Kidney capillary endothelial cell (primary cell): Measurements from ENCODE around the gene HS3ST5.
"Not testable (repeated sequence)": the region's sequence is repeated elsewhere in the genome, so short reads cannot be mapped to it uniquely, and the experiment has no call there.

ENCODE experiments used
- DNase-seq: peaks from one replicate; pipeline ENCODE4 v3.0.0-alpha.2; 2018; ENCODE audit warnings: low spot score

The HS3ST5 gene

DNA sequence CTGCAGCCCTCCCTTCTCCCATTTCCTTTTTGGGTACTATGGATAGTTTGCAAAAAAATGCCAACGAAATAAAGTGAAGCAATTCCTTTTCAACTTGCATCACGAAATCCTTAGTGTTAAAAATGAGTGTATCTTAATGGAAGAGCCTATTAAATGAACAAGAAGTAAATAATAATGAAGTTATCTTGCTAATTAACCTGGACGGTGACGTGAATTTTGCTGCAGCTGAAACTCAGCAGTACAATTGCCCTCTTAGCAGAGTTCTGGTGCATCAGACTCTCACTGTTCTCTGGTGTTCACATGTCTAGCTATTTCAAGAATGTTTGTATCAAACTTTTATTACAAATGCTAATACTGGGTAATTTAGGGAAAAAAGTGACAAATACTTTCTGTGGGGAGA lies 252.2 kb downstream of the HS3ST5 start:
- DNase-seq: no peak

DNA sequence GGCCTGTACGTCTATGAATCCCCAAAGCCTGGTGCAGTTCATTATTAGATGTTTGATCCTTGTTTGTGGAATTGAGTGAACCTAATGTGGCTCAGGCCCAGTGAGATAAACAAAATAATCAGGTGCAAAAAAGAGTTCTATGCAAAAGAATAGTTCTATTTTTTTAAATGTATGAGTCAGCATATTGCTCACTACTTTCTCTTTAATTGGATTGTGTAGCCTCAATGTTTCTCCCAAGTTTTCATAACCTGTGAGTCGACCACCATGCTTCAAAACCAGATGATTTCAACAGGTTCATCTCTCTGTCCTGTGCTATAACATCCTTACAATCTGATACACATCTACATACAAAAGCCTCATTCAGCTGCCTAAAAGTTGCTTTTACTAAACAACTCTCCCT lies 255.3 kb downstream of the HS3ST5 start:
- DNase-seq: no peak

DNA sequence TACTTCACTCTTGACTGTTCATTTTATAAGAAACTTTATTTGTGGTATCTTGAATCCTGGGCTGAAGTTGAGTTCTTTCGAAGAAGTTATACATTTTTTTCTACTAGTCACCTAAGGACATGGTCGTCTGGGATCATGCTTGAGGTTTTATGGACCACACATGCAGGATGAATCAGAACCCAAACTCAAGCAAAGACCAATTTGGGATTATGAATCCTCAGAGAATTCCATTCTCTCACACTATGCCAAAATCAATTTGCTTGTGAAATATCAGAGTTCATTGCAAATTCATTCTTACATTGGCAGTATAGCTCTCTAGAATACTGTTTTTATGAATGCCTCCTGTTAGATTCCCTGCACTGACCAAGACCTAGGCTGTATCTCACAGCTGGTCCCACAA lies 257.6 kb downstream of the HS3ST5 start:
- no peak for DNase-seq

DNA sequence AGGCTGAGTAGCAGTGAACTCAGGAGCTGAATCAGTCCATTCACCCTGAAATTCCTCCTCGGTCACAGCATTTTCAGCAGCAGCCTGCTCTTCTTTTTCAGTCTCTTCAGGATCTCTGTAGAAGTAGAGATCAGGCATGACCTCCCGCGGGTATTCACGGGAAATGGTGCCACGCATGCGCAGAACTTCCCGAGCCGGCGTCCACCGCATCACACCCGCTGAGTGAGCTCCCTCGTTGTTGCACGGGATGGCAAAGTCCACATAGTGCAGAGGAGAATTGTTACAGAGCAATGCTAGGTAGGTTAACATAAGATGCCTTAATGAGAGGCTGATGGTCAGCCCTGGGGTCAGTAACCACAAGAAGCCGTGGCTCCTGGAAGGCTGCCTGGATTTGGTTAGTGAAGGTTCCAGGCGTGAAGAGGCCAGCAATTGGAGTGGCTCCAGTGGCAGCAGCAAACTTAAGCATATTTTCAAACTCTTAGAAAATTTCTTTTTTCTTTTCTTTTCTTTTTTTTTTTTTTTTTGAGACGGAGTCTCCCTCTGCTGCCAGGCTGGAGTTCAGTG lies 258.4 kb downstream of the HS3ST5 start:
- no peak for DNase-seq

DNA sequence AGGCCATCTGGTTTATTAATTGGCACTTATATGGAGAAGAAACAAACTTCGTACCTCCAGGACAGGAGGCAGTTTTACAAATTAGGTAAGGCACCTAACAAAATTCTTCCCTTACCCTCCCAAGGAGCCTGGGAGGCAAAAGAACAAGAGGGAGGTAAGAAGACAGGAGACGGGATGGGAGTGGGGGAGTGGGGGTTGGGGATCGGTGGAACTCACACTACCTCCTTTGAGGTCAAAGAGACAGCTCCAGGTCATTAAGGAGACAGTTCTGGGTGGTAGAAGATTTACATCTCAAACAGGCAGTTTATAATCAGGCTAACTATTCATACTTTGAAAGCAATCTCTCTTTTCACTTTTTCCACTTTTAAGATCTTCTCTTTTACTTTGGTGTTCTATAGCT lies 259.6 kb downstream of the HS3ST5 start:
- no peak for DNase-seq

DNA sequence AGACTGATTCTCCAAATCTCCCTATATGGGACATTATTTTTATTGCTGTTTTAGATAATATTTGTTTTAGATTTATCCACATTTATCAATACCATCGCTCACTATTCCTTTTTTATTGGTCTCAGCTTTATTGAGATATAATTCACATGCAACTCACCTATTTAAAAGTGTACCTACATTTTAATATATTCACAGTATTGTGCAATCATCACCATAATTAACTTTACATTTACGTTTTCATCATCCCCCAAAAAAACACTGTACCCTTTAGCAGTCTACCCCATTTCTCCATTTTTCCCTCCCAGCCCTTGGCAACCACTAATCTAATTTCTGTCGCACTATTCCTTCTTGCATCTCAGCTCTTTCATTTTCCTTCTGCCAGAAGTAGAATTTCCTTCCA lies 261.1 kb downstream of the HS3ST5 start:
- DNase-seq: no peak

DNA sequence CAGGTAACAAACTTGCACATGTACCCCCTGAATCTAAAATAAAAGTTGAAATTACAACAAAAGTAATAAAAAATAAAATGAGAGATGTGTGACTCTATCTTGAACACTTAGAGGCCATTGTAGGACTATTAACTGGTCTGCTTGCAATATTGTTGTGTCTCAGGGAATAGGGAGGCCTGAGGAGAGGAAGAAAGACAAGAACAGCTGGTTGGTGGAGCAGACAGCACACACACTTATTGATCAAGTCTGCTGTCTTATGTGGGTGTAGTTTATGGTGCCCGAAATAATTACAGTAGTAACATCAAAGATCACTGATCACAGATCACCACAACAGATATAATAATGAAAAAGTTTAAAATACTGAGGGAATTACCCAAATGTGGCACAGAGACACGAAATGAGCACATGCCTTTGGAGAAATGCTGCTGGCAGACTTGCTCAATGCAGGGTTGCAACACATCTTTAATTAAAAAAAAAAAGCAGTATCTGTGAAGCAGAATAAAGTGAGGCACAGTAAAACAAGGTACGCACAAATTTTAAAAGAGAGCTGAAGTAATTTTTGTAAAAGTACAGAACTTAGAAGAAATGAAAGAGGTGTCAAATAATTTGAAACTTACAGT lies 261.8 kb downstream of the HS3ST5 start:
- no peak for DNase-seq

DNA sequence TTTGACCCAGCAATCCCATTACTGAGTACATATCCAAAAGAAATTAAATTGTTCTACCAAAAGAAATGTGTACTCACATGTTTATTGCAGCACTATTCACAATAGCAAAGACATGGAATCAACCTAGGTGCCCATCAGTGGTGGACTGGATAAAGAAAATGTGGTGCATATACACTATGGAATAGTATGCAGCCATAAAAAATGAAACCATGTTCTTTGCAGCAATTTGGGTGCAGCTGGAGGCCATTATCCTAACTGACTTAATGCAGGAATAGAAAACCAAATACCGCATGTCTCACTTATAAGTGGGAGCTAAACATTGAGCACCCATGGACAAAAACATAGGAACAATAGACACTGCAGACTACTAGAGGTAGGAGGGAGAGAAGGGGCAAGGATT lies 262.4 kb downstream of the HS3ST5 start:
- not testable (repeated sequence) for DNase-seq

DNA sequence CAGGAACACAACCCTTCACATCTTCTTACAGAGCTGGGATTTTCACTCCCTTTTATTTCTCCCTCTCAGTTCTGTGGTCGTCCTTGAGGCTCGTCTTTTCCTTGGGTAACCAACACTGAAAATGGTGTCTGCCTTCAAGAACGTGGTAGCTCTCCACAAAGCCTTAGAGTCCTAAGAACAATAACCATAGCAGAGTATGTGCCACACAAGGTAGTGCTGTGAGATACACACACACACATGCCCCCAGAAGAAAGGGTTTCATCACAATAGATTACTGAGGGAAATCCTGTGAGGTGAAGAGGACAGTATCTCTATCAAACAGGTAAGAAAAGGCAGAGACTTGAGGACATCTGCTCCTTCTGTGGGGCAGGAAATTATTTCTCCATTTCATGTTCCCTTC lies 267.0 kb downstream of the HS3ST5 start:
- DNase-seq: no peak

DNA sequence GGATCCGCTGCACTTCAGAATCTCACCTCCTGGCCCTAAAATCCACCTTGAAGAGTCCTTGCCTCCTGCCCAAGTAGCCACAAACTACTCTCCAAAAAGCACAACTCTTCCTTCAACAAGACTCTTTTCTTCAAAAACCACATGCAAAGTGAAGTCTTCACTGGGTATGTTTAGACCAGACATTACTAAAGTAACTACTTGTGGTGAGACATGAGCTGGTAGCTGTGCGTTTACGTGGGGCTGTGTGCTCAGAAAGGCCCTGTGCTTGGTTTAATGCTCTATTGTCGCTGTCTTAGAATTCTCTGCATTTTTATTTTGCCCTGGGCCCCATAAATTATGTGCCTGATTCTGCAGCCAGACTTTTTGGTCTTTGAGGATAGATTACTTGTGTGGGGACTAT lies 267.5 kb downstream of the HS3ST5 start:
- DNase-seq: no peak

DNA sequence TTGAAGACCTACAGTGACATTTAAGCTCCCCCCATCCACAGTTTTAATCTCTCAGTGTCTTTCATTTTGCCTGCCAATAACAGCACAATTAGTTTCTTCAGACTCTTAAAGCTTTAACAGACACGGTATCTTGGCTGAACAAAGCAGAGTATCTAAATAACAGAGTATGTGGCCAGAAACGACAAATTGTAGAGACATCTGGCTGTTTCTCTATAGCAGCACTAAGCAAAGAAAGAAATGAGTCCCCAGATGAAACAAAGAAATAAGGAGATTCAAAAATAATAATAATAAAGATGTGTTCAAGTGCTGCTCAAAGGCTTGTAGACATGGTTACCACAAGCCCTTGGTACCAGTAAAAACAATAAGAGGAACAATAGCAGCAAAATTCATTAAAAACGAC lies 274.1 kb downstream of the HS3ST5 start:
- DNase-seq: no peak

DNA sequence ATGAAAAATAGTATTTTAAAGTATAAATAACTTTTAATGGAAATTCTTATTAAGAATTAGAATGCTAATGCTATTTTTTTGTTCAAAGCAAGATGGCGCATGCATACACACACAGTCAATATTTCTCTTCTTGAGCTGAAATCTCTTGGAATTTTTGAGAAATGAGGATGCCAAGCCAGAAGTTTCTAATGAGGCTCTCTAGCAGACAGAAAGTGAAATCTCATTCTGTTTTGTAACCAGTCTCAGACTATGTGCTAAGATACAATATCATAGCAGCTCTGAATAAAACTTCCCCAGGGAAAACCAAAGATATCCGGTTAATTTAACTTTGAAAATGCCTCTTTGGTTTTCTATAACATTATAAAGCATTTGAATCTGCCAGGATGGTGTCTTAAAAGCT lies 274.7 kb downstream of the HS3ST5 start:
- no peak for DNase-seq

DNA sequence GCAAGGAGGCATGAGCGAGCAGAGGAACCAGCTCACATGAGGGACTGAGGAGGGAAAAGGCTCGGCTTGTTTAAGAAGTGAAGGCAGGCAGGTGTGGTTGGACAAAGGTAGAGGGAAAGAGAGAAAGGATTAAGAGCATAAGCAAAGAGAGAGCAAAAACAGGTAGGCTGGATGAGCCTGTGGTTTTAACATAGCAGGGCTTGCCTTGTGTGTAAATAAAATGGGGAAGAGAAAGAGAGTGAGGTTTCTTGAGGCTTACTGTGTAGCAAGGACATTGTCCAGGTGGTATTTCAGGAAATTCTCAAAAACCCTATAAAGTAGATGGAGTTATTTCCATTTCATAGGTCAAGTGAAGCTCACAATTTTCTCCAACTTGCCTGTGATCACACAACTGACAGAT lies 278.0 kb downstream of the HS3ST5 start:
- DNase-seq: no peak

DNA sequence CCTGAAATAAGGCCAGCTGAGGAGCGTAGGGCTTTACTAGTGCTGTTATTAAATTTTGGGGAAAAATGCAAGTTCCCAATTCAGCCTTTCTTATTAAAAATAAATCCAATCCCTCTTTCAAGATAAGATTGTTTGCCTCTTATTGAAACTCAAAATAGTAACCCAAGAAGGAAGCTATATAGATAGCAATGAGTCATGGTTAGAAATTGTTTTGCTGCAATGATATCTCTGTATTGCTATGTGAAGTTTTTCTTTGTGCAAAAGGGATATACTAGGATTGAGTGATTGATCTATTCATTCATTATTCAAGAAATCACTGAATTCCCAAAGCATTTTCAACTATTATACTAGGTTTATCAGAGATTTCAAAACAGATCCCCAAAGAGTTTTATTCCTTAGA lies 278.9 kb downstream of the HS3ST5 start:
- DNase-seq: no peak

DNA sequence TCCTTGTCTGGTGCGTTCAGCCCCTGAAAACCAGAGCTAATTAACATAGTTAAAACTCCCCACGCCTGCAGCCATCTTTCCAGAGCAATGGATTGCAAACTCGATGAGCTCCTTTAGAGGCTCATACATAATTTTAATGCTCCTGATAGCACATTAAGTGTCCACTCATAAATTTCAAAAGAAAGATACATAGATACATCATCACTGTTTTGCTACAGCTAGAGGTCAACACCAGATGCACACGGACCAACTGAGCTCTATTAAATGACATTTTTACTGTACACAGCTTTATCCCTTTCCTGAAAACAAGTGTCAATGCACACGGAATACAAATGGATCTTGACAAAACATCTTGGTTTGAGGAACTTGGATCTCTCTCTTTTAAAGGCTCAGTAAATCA lies 280.6 kb downstream of the HS3ST5 start:
- DNase-seq: no peak

DNA sequence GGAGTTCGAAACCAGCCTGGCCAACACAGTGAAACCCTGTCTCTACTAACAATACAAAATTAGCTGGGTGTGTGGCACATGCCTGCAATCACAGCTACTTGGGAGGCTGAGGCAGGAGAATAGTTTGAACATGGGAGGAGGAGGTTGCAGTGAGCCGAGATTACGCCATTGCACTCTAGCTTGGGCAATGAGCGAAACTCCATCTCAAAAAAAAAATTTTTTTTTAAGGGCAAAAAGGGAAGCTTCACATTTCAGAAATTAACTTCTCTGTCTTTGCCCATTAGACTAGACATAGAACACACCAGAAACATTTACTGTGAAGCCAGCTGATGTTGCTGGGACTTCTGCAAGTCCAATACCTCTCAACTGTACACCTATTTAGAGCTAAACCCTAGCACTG lies 281.1 kb downstream of the HS3ST5 start:
- no peak for DNase-seq

DNA sequence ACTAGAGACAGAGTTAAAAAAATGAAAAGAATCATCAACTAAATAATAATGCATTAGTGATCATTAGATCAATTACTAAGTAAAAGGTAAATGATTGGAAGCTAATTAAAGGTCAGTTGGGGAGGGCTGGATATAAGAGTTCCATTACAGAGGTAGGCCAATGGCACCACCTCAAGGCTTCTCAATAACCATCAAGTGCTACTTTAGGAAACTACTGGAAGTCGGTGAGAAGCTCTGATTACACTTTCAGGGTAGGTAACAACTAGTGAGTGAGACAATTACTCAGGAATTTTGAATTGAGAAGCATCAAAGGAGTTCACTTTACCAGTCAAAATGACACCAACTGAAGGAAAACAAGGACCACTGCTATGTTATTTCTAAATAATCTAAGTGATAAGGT lies 281.7 kb downstream of the HS3ST5 start:
- DNase-seq: no peak

DNA sequence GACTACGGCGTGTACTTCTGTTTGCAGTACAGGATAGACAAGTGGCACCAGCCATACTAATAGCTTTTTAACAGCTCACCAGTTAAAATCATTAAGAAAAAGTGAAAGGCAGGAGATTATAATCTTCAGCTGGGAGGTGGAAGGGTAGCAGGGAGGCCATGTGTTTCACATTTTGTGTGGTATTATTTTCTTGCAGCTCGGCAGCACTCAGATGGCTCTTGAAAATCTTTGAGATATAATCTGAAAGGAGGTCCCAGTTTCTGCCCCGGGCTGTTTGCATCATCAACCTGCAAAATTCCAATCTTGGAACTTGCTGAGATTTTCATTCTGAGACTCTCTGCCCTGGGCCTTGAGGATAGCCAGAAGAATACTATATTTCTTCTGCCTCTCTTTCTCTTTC lies 284.4 kb downstream of the HS3ST5 start:
- DNase-seq: no peak

DNA sequence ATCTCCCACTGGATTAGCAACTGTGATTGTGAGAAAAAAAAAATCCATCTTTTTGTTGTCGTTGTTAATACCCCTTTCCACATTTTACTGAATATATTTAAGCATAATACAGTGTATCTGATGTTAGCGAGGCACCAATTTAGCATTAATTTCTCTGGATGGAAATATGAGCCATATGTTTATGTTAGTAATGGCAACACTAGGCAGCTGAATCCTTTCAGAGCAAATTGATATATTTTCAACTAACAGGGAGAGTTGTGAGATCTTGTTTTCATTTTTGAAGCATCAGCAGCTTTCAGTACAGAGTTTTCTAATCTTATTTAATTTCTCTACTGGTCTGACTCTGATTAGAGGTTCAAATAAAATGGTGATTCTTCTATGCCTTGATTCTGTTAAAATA lies 287.1 kb downstream of the HS3ST5 start:
- DNase-seq: no peak

DNA sequence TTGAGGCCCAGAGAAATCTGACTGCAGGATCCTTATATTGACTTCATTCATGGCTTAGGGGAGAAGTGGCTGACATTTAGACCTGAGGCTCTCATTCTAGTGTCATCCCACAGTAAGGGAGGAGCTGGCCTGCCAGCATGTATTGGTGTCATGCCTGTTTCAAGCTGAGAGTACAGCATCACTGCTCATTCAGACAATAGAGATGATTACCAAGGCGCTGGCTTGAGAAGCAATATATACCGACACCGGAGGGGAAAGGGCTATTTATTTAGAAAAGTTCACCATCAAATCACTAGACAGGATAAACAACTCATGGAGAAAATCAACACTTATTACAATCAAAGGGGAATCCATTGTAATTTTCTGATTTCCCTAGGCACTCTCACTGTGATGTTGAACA lies 287.5 kb downstream of the HS3ST5 start:
- DNase-seq: no peak

DNA sequence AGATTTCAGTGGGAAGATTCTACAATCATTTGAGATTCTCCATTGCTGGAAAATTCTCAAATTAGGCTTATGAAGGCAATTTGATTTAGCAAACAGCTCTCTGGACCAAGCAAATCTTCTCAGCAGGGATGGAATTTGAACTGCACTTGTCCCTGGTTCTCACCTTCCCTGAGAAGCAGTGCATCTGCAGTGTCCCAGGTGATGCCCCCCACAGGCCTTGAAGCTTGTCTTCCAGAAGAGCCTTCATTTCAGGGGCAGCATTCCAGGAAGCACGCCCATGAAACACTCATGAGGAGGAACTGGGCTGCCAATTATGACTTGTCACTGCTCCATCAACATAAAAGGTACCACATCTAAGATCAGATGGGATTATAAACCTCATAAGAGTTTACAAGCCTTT lies 289.0 kb downstream of the HS3ST5 start:
- no peak for DNase-seq

DNA sequence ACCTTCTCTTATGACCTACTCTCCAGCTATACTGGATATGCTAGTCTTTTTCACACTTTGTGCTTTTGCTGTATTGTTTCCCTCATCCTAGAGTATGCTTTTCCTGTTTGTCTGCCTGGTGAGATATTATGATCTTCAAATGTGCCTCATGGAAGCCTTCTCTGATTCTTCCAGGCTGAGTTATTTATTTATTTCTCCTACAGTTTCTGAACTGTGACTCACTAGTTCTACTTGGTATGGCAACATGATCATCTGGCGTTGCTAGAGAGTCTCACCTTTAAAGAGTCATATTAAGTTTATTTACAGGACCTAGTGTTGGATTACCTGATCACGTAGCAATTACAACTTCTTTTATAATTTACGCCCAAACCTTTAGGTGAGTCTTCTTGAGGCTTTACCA lies 290.7 kb downstream of the HS3ST5 start:
- no peak for DNase-seq

DNA sequence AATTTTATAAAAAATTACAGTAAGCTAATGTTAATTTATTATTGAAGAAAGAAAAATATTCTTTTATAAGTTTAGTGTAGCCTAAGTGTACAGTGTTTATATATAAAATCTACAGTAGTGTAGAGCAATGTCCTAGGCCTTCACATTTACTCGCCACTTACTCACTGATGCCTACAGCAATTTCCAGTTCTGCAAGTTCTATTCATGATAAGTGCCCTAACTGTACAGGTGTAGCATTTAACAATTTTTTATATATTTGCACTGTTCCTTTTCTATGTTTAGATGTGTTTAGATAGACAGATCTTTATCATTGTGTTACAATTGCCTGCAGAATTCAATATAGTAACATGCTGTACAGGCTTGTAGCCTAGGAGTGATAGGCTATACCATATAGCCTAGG lies 291.8 kb downstream of the HS3ST5 start:
- DNase-seq: no peak

DNA sequence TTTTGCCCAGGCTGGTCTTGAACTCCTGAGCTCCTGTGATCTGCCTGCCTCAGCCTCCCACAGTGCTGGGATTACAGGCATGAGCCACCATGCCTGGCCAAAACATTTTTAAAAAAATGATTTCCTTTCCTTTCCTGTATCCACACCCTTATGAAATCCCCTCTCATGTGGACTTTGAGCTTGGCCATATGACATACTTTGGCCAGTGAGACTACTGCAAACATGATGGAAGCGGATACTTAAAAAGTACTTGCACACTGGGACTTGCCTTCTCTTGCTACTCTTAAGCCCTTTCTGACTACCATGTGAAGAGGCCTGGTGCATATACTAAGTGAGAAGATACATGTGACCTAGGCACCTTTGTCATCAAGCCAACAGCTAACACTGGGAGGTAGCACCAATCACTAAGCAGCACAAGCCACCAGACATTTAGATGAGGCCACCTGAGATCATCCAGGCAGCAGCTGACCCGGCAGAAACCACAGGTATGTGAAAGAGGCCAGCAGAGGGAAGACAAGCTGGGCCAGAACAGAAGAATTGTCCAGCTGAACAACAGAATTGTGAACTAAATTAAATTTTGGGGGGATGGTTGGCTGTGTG lies 293.4 kb downstream of the HS3ST5 start:
- DNase-seq: no peak
